Islet precursor cell (in vitro differentiated cells): ENCODE data around the gene GLTP.
"Not testable (repeated sequence)": the region's sequence is repeated elsewhere in the genome, so short reads cannot be mapped to it uniquely, and the experiment has no call there.

ENCODE experiments used
- DNase-seq: peaks from one replicate; pipeline ENCODE4 v3.0.0-alpha.2; 2018

GLTP gene, protein sequence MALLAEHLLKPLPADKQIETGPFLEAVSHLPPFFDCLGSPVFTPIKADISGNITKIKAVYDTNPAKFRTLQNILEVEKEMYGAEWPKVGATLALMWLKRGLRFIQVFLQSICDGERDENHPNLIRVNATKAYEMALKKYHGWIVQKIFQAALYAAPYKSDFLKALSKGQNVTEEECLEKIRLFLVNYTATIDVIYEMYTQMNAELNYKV

DNA sequence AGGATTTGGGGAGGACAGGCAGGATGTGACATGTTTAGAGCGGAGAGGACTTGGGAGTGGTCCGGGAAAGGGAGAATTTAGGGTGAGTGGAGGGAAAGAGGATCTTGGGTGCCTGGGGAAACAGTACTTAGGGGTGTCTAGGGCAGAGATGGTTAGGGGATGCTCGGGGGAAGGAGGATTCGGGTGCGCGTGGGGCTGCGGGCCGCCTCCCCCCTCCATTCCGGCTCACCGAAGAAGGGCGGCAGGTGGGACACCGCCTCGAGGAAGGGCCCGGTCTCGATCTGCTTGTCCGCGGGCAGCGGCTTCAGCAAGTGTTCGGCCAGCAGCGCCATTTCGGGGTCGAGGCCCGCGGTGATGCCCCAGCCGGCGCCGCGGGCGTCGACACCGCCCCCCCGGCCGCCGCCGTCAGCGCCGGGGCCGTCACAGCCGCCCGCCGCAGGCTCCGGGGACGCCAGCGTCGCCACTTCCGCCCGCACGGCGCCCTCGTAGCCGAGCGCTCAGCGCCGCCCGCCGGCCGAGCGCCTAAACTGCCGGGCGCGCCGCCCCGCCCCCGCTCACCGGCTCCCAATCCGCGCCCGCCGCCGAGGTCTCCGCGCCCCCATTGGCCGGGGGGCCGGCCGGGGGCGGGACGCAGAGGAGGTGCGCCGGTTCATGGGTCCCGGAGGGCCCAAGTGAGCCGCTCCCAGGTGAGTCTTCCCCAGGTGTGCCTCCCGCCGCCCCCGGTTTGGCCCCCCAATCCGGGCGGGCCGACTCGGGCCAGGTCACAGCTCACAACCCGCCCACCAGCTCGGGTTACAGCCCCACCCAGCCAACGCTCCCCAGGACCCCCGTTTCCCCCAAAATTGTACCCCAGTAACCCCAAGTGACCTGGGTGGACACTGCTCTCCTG, at the start of gene GLTP:
GLTP (minus strand) TSS at position 499 of the 889 bp plus-strand sequence; CDS start at position 332, 167 bp downstream.
- DNase-seq: peak; percentile 93

DNA sequence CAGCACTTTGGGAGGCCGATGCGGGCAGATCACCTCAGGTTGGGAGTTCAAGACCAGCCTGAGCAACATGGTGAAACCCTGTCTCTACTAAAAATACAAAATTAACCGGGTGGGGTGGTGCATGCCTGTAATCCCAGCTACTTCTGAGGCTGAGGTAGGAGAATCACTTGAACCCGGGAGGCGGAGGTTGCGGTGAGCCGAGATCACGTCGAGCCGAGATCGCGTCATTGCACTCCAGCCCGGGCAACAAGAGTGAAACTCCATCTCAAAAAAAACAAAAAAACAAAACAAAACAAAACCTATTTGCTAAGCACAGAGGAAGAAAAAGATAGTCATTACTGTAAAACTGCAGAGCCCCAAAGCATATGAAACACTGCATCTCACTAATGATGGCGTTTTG, 49.0 kb upstream of the GLTP start:
- not testable (repeated sequence) for DNase-seq

DNA sequence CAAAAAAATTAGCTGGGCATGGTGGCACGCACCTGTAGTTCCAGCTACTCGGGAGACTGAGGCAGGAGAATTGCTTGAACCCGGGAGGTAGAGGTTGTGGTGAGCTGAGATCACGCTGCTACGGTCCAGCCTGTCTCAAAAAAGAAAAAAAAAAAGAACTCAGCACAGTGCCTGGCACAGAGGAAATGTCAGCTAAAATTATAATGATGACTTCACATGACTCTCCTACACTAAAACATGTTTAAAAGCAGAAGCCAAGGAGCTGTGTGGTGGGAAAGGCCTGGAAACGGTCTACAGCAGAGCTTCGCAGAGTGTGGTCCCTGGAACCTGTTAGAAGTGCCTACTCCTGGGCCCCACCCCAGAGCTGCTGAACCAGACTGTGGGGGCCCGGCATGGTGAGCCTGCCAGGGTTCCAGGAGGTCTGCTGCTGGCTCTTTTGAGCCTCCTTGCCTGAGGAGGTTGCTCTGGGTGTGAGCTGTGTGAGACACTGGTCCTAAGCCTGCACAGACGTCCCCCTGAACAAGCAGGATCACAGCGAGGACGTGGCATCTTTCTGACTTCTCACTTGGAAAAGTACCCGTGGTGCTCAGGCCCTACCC, 47.8 kb upstream of the GLTP start:
- no peak for DNase-seq

DNA sequence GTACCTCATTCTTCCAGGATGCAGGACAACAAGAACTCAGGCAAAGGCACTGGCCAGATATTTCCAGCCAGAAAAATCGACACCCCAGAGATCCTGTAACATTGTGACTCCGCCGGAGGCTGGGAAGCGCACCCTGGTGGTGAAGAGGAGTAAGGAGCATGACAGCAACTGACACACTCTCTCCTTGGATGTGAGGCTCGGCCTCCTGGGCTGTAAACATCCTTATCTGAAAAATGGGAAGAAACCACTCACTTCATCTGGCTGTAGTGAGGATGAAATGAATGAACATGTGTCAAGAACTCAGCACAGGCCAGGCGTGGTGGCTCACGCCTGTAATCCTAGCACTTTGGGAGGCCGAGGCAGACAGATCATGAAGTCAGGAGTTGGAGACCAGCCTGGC, 47.3 kb upstream of the GLTP start:
- peak; percentile 79 for DNase-seq

DNA sequence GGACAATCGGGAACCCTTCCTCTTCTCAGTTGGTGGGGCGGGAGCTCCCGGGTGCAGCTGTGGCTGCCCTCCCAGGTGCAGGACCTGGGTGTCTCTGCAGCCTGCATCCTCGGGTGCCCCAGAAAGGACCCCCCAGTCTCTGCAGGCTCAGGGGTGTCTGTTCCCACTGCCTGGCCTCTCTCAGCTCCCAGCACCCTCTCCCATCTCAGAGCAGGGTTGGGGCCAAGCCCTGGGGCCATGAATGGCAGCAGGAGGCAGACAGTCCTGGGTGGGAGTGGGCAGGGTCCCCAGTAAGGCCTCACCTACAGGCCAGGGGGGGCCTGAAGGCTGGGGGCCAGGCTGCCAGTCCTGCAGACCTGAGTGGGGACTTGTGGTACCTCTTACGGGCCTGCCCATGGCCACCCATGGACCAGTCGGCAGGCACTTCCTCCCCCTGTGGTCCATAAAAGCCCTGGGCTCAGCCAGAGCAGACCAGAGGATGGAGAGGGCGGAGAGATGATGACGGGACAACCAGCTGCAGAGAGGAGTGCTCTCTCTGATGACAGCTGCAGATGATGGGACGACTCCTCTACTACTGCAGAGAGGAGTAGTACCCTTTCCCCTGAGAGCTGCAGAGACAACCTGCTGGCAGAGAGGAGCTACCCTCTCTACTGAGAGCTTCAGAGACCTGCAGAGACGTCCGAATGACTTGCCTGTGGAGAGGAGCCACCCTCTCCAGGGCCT, 46.3 kb upstream of the GLTP start:
- DNase-seq: no peak

DNA sequence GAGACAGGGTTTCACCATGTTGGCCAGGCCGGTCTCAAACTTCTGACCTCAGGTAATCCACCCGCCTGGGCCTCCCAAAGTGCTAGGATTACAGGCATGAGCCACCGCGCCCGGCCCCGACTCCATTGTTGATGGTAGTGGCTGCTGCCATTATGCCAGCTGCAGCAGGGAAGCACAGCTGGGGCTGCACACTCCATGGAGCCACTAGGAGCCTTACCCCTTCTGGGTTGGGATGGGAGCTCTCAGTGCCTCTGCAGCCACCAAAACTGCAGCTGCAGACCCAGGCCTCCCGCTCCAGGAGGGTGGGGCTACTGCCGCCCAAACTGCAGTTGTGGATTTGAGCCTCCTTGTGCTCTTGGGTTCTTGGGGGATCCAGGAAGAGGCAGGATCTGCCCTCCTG, 45.7 kb upstream of the GLTP start:
- no peak for DNase-seq

DNA sequence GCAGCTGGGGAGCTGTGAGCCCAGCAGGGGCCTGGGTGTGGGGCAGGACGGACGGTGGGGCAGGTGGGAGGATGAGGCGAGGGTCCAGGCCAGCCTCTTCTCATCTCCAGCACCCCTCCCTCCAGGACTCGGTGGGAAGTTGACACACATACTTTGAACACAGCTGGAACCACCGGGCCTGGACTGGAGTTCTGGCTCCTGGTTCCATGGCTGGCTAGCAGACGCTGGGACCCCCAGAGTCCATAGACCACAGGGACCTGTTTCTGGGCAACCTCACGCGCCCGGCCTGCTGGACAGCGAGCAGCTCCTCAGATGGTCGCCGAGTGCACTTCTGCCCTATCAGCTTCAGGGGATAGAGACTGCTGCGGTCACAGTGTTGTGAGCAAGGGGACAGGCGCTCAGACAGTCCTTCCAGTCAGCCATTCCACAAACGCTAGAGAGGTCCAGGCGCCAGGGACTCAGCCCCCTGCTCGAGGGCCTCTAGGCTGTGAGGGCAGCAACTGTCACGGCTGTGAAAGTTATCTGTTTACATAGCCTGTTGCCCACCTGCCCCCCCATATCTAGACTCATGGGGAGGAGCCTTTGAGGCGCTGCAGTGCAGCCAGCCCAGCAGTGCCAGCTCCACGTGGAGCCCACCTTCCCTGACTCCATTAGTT, 45.0 kb upstream of the GLTP start:
- no peak for DNase-seq

DNA sequence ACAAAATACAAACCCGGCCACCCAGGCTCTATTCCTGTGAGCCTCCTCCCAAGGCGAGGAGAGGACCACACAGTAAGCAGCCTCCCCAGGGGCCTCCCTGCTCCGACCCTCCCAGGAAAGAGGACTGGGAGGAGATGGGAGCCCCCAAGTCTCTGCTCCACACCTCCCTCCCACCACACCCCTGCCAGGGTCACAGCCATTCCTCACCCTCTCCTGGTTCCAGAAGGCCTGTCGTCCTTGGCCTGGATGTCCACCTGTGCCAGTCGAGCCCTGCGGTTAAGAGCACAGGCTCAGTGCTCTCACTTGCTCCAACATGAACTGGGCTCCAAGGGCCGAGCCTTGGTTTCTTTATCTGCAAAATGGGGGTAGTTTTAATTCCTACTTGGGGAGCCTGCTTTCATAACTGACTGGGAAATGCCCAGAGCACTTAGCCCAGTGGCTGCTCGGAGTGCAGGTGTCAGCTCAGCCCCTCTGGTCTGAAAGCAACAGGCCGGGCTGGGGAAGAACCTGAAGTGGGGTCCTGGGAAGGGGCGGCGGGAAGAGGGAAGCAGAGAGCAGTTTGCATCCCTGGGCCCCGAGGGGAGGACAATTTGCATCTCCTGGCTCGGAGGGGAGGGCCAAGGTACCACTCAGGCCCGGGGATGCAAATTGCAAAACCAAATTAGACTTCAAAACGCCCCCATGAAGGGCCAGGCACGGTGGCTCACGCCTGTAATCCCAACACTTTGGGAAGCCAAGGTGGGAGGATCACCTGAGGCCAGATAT, 43.3 kb upstream of the GLTP start:
- DNase-seq: no peak

DNA sequence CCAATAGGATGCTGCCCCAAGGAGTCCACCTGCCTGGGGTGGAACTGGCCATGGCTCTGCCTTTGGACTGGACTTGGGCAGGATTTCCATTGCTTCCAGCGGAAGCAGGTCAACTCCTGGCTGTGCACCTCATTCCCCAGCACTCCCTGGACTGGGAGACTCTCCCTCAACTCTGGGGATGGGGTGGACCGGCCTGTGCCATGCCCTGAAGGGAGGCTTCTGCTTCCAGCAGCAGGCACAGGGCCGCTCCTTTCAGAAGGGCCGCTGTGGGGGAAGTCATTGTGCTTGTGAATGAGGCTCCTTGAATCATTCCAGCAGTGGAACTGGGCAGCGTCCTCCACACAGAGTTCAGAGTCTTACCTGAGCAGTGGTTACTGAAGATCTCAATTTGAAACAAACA, 42.7 kb upstream of the GLTP start:
- DNase-seq: no peak

DNA sequence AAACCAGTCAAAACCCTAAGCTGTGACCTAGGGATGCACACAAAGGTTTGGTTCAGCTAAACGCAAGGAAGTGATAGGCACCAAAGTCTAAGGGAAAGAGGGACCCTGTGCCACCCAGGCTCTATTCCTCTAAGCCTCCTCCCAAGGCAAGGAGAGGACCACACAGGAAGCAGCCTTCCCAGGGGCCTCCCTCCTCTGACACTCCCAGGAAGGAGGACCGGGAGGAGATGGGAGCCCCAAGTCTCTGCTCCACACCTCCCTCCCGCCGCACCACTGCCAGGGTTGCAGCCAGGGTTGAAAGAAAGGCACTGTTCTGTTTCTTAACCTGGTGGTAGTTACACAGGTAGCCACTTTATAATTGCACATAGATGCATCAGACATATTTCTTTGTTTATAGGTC, 41.6 kb upstream of the GLTP start:
- no peak for DNase-seq

DNA sequence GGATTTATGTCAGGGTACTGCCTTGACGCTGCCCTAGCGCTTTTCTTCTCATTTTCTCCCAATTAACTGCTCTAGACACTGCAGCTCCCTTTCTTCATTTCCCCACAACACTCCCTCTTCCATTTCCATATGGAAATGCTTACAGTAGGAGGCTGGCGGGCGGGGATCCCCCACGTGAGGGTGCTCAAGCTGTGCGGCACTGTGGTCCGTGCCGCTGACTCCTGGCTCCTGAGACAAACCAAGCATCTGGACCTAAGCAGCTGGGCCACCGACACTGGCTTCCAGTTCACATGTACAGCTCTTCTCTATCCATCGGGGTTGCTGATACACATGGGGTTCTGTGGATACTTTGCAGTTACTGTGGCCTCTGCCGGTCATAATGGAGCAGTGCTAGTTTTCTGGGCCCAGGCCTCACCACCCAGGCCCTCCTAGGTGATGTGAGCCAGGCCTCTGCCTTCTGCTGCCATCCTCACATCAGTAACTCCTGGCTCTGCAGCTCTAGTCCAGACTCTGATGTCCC, 40.0 kb upstream of the GLTP start:
- DNase-seq: no peak

DNA sequence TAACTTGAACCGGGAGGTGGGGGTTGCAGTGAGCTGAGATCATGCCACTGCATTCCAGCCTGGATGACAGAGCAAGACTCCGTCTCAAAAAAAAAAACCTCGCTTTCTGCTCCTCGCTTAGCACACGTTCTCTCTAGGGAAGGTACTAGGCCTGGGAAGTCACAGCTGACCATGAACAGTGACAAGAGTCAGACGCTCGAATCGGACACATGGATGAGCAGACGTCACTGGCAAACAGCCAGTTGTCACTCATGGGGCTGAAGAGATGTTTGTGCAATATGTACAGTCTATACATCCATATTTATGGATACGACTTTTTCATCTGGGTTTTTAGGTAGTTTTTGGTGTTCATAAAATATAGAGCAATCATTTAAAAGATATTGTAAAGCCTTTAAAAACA, 39.1 kb upstream of the GLTP start:
- no peak for DNase-seq

DNA sequence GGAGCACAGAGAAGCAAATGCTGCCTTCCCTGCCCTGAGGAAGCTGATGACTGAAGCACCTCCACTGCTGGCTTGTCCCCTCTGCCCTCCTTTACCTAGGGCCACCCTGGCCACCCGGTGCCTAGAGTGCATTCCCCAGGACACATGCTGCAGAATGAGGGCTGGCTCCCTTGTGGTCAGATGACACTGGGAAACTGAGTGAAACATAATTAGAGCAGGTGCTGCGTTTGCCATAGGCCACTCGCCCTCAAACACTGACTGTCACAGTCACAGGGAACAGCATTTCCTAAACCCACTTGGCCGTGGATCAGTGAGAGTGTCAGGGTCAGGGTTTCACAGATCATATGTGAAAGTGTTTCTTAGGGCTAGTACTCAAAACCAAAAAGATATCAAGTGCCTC, 35.7 kb upstream of the GLTP start:
- DNase-seq: no peak

DNA sequence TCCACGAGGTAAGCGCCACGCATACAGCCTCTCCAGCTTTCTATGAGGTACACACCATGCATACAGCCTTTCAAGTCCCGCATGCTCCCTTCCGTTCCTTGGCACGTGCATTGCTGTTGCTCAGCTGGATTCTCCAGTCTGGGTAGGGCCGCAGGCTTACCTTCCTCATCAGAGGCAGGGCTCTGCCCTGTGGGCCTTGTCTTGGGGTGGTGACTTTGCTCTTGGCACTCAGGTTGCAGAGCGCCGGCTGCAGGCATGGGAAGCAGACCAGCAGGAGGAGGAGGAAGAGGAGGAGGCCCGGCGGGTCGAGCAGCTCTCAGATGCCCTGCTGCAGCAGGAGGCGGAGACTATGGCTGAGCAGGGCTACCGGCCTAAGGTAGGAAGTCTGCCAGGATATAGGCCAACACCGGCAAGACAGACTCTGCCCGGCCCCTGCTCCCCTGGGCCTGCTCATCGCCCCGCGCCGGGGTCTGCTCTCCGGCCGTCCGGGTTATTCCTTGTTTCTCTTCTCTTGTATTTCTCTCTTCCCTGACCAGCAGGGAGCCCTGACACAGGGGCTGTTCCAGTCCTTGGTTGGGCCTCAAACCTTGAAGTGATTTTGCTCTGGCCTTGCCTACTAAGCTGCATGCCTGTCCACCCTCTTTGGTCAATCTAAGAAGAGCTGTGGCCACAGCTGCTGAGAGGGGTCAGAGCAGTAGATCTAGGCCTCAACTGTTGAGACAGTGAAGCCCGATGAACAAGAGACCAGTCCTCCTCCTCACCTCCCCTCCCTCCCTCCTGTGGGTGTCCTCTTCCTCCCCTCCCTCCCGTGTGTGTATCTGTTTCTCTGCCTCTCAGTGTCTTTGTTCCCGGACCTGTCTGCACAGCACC, 35.1 kb upstream of the GLTP start:
- no peak for DNase-seq

DNA sequence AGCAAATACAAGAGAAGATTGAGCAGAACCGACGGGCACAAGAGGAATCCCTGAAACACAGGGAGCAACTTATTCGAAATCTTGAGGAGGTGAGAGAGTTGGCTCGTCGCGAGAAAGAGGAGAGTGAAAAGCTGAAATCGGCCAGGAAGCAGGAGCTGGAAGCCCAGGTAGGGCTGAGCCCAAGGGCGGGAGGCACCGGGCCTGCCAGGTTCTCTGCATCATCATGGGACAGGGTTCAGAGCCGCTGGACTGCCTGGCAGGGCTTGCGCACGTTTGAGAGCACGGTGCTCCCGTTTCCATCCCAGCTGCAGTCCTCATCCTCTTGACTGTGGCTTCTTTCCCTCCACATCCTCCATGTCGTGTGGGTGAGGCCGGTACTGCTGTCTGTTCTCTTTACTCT, 34.1 kb upstream of the GLTP start:
- no peak for DNase-seq

DNA sequence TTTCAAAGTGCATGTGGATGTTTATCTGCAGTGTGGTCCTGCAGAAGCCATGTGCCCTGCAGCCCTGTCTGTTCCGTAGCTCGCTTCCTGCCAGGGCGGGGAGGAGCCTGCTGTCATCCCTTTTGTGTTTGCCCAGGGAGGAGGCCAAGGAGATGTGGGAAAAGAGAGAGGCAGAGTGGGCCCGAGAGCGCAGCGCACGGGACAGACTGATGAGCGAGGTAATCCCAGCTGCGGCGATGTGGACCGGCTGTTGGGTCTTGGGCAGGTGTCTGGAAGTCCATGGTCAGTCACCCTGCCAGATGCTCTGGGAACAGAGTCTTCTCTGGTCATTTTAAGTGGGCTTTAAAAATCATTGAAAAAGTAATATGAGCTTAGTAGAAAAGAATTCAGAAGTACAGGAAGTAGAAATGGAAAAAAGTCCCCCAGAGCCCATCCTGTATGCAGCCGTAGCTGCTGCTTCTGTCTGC, 32.5 kb upstream of the GLTP start:
- DNase-seq: no peak

DNA sequence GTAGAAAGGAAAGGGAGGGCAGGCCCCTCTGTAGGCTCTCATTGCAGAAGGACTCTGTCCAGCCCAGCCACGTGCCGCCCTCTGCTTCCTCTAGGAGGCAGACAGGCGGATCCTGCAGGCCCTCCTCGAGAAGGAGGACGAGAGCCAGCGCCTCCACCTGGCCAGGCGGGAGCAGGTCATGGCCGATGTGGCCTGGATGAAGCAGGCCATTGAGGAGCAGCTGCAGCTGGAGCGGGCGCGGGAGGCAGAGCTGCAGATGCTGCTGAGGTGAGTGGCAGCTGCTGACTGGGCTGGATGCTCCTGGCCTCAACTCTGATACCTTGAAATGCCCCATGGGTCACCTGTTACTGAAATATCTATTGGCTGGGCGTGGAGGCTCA, 30.6 kb upstream of the GLTP start:
- peak; percentile 95 for DNase-seq

DNA sequence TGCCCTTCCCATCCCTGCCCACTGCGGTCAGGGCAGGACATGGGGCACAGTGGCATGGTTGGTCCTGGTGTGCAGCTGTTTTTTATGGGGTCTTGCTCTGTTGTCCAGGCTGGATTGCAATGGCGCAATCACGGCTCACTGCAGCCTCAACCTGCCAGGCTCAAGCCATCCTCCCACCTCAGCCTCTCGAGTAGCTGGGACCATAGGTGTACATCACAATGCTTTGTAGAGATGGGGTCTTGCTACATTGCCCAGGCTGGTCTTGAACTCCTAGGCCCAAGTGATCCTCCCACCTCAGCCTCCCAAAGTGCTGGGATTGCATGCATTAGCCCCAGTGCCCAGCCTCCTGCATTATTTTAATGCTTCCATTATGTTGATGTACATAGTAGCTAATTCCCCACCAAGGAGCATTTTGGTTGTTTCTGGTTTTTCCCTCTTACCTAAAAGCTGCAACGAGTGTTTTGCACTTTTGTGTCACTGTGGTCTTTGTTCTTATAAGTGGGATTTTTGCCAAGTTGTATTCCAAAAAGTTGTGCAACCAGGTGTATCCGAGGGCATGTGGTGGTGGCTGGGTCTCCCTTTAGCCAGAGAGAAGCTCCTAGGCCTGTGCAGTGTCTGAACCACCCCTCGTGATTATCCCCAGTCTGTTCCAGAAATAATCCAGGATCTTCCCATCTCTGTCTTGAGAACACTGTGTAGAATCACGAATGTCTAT, 30.1 kb upstream of the GLTP start:
- DNase-seq: no peak

DNA sequence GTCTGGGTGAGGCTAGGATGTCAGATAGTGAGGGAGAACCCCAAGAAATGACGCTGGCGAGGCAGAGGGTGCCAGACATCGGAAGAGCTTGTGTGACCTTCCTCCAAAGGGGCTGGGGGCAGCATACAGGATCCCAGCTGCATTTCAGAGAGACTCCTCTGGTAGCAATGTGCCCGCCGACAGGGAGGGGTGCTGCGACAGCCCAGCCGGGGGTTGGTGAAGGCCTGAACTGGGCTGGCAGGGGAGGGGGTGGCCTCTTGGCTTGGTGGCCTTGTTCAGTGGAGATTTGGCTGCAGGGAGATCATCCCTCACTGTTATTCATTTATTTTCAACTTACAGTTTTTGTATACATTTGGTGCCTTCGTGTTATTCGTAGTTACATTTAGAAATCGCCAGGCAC, 25.0 kb upstream of the GLTP start:
- peak; percentile 45 for DNase-seq

DNA sequence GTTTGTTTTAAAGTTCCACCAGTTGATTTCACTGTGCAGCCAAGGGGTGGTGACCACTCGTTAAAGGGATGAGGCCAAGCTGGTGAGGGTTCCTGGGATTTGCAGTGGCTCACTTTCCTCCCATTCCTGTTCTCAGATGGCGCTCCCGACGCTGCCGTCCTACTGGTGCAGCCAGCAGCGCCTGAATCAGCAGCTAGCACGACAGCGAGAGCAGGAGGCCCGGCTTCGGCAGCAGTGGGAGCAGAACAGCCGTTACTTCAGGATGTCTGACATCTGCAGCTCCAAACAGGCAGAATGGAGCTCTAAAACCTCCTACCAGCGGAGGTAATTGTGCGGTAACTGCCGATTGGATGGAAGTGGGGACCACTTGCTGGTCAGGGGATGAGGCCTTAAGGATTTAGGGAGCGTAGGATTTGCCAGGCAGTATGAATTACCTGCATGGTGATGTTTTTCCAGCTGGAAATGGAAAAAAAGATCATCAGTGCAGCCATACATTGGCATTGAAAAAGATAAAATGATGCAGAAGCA, 22.6 kb upstream of the GLTP start:
- DNase-seq: peak; percentile 43
